Measurements from ENCODE around the gene C9orf153.

GRCh38 chr9:86250123-86250522, 9.3 kb downstream of the C9orf153 start:
- no peak for TF ChIP-seq CTCF (IDR thresholded peaks at IDR 0.05)
- TF ChIP-seq POLR2A (IDR thresholded peaks at IDR 0.05): no peak

Measured in testis (tissue), 2 donors.